SK-N-SH (cell line): Measurements from ENCODE around the gene ASTN2. TPM values are rescaled to one million over a fixed set of nuclear protein-coding genes. Genes with fewer than 3 reads are reported as not detected.

ENCODE experiments used
- CTCF ChIA-PET: fragments of 300-600, 350-600 bp; formaldehyde crosslinking; extraction: SDS; loops from one replicate; lab custom pipeline; 2021; lab: Yijun Ruan, JAX
- POLR2A ChIA-PET: fragments of 350-600 bp; sonication (Branson Sonifier 250); formaldehyde crosslinking; extraction: SDS; loops from one replicate; lab custom pipeline; 2020; ENCODE audit warnings: antibody characterized with exemption, inconsistent platforms; lab: Yijun Ruan, JAX
- DNase-seq: peaks from one replicate; pipeline ENCODE4 v3.0.0; 2012
- H2AFZ ChIP-seq: fragments of 200-600 bp; sonication (generic); 2 replicates; pipeline ENCODE4 v1.8.1; 2016; ENCODE audit warnings: antibody characterized with exemption, mild to moderate bottlenecking, low read depth
- H3F3A ChIP-seq: fragments of 200-600 bp; sonication (generic); replicated peaks from 2 replicates; pipeline ENCODE3; 2016; ENCODE audit warnings: antibody characterized with exemption, mild to moderate bottlenecking; ENCODE audit not compliant: insufficient read depth
- H3K27ac ChIP-seq, 2 experiments: fragments of 200-500 bp in 1 of 2; fragments of 200-600 bp in 1 of 2; sonication (Bioruptor generic) in 1 of 2; sonication (generic), shearing (Covaris generic) in 1 of 2; 2 replicates each; pipeline versions ENCODE4 v1.5.1 to v1.6.1; 2014 to 2016; ENCODE audit warnings: low read depth in 2 of 2, inconsistent platforms in 1 of 2, low read length in 1 of 2, mild to moderate bottlenecking in 1 of 2, mixed read lengths in 1 of 2
- H3K27me3 ChIP-seq: fragments of 200-600 bp; sonication (generic), shearing (Covaris generic); 2 replicates; pipeline ENCODE4 v1.6.1; 2016; ENCODE audit warnings: mixed run types; ENCODE audit not compliant: insufficient read depth
- H3K36me3 ChIP-seq, 2 experiments: fragments of 200-500 bp in 1 of 2; fragments of 200-600 bp in 1 of 2; sonication (Bioruptor generic) in 1 of 2; sonication (generic) in 1 of 2; replicated peaks in 1 of 2; 2 replicates each; pipeline versions ENCODE3 to v1.5.1; 2014 to 2016; ENCODE audit warnings: low read length in 1 of 2, mild to moderate bottlenecking in 1 of 2; ENCODE audit not compliant: insufficient read depth in 2 of 2, control insufficient read depth in 1 of 2
- H3K4me1 ChIP-seq, 2 experiments: fragments of 200-500 bp in 1 of 2; fragments of 200-600 bp in 1 of 2; sonication (Bioruptor generic) in 1 of 2; sonication (generic), shearing (Covaris generic) in 1 of 2; 2 replicates each; pipeline versions ENCODE4 v1.5.1 to v1.6.1; 2014 to 2016; ENCODE audit warnings: low read depth in 1 of 2, low read length in 1 of 2, mixed run types in 1 of 2; ENCODE audit not compliant: insufficient read depth in 2 of 2, control insufficient read depth in 1 of 2
- H3K4me2 ChIP-seq: fragments of 200-600 bp; sonication (generic), shearing (Covaris generic); 2 replicates; pipeline ENCODE4 v1.6.1; 2017; ENCODE audit warnings: mixed run types
- H3K4me3 ChIP-seq, 2 experiments: fragments of 200-500 bp in 1 of 2; fragments of 200-600 bp in 1 of 2; sonication (Bioruptor generic) in 1 of 2; sonication (generic), shearing (Covaris generic) in 1 of 2; 2 replicates each; pipeline versions ENCODE4 v1.5.1 to v1.8.1; 2014 to 2016; ENCODE audit warnings: low read depth in 2 of 2, inconsistent platforms in 1 of 2, low read length in 1 of 2, mild to moderate bottlenecking in 1 of 2, mixed read lengths in 1 of 2, moderate library complexity in 1 of 2
- H3K79me2 ChIP-seq: fragments of 200-600 bp; sonication (generic); 2 replicates; pipeline ENCODE4 v1.8.1; 2017; ENCODE audit warnings: mild to moderate bottlenecking; ENCODE audit not compliant: insufficient read depth
- H3K9ac ChIP-seq: fragments of 200-600 bp; sonication (generic); 2 replicates; pipeline ENCODE4 v1.6.1; 2017; ENCODE audit warnings: mixed run types
- H3K9me2 ChIP-seq: fragments of 200-600 bp; sonication (generic); 2 replicates; pipeline ENCODE4 v1.6.1; 2017; ENCODE audit warnings: mixed run types
- H3K9me3 ChIP-seq: fragments of 200-600 bp; sonication (generic); 2 replicates; pipeline ENCODE4 v1.6.1; 2017; ENCODE audit warnings: mixed run types, mild to moderate bottlenecking, moderate library complexity
- H4K20me1 ChIP-seq: fragments of 200-600 bp; sonication (generic); 2 replicates; pipeline ENCODE4 v1.6.1; 2017; ENCODE audit warnings: mild to moderate bottlenecking, mixed run types; ENCODE audit not compliant: insufficient read depth
- ELF1 ChIP-seq: IDR thresholded peaks from 2 replicates; pipeline ENCODE4 v1.4.0; 2012
- EP300 ChIP-seq, 2 experiments: IDR thresholded peaks; 2 replicates each; pipeline versions ENCODE4 v1.4.0 to v1.6.1; 2012; ENCODE audit warnings: borderline replicate concordance in 1 of 2, low read depth in 1 of 2, low read length in 1 of 2
- EZH2phosphoT487 ChIP-seq: fragments of 200-600 bp; sonication (generic); IDR thresholded peaks from 2 replicates; pipeline ENCODE4 v1.6.1; 2017; ENCODE audit warnings: low read depth, mixed run types, mild to moderate bottlenecking, antibody characterized with exemption, moderate library complexity, borderline replicate concordance
- FOSL2 ChIP-seq: IDR thresholded peaks from 2 replicates; pipeline ENCODE4 v1.4.0; 2012; ENCODE audit warnings: low read depth, mild to moderate bottlenecking, moderate library complexity, borderline replicate concordance
- FOXM1 ChIP-seq: IDR thresholded peaks from 2 replicates; pipeline ENCODE4 v1.4.0; 2012; ENCODE audit warnings: low read depth, mild to moderate bottlenecking
- GABPA ChIP-seq: IDR thresholded peaks from 2 replicates; pipeline ENCODE4 v1.4.0; 2012; ENCODE audit warnings: low read depth, mild to moderate bottlenecking
- JUND ChIP-seq: IDR thresholded peaks from 2 replicates; pipeline ENCODE4 v1.4.0; 2012
- MEF2A ChIP-seq: IDR thresholded peaks from 2 replicates; pipeline ENCODE4 v1.4.0; 2012; ENCODE audit warnings: low read depth, borderline replicate concordance
- MXI1 ChIP-seq: IDR thresholded peaks from 2 replicates; pipeline ENCODE4 v1.6.1; 2012; ENCODE audit warnings: mild to moderate bottlenecking, low read depth, low read length, improper control_type of control experiment
- NFIC ChIP-seq: IDR thresholded peaks from 2 replicates; pipeline ENCODE4 v1.4.0; 2012; ENCODE audit warnings: borderline replicate concordance
- RAD21 ChIP-seq: IDR thresholded peaks from 2 replicates; pipeline ENCODE4 v1.6.1; 2012; ENCODE audit warnings: mild to moderate bottlenecking, low read length
- RCOR1 ChIP-seq: fragments of 150-350 bp; IDR thresholded peaks from 2 replicates; pipeline ENCODE4 v1.6.1; 2017; ENCODE audit warnings: antibody characterized with exemption, low read length
- RXRA ChIP-seq: IDR thresholded peaks from 2 replicates; pipeline ENCODE4 v1.4.0; 2012; ENCODE audit warnings: low read depth, mild to moderate bottlenecking, borderline replicate concordance
- SMC3 ChIP-seq: IDR thresholded peaks from 2 replicates; pipeline ENCODE4 v1.6.1; 2012; ENCODE audit warnings: low read depth, low read length, improper control_type of control experiment
- TAF1 ChIP-seq: IDR thresholded peaks from 2 replicates; pipeline ENCODE4 v1.6.1; 2012; ENCODE audit warnings: low read depth, mild to moderate bottlenecking, low read length, moderate library complexity, borderline replicate concordance
- TCF12 ChIP-seq: IDR thresholded peaks from 2 replicates; pipeline ENCODE4 v1.4.0; 2012
- TEAD4 ChIP-seq: IDR thresholded peaks from 2 replicates; pipeline ENCODE4 v1.4.0; 2012; ENCODE audit warnings: mild to moderate bottlenecking, borderline replicate concordance; ENCODE audit not compliant: insufficient read depth
- YY1 ChIP-seq: IDR thresholded peaks from 2 replicates; pipeline ENCODE4 v1.4.0; 2012; ENCODE audit warnings: low read depth, mild to moderate bottlenecking
- ZBTB33 ChIP-seq: IDR thresholded peaks from 2 replicates; pipeline ENCODE4 v1.4.0; 2012; ENCODE audit warnings: low read depth, borderline replicate concordance
- WGBS: methylation state at CpG from one replicate; pipeline ENCODE4 v1.1.6; 2017; ENCODE audit warnings: low lambda C conversion rate; 5-methylcytosine and 5-hydroxymethylcytosine counted together
- polyA plus RNA-seq, 3 experiments: library from polyadenylated mRNA; depleted of rRNA; stranded (reverse); fragments of >200 nt; gene quantifications; 2 replicates each; pipeline ENCODE4 v1.2.3, GENCODE V29; 2012
- TF ChIP-seq, protein P1 (sequence below): fragments of 150-350 bp; IDR thresholded peaks from 2 replicates; pipeline ENCODE4 v1.6.1; 2016; ENCODE audit warnings: mild to moderate bottlenecking, low read depth, low read length
- TF ChIP-seq, protein P2 (sequence below): IDR thresholded peaks from 2 replicates; pipeline ENCODE4 v1.4.0; 2012; ENCODE audit warnings: low read depth
- TF ChIP-seq, protein P3 (sequence below): fragments of 150-350 bp; IDR thresholded peaks from 2 replicates; pipeline ENCODE4 v1.6.1; 2017; ENCODE audit warnings: antibody characterized with exemption, low read length, low read depth, borderline replicate concordance
- TF ChIP-seq, protein P4 (sequence below): IDR thresholded peaks from 2 replicates; pipeline ENCODE4; 2012

Gene ASTN2
- polyA plus RNA-seq, 1 of the 3 experiments (the other 2 are of a cell fraction): 6.6 TPM

DNA sequence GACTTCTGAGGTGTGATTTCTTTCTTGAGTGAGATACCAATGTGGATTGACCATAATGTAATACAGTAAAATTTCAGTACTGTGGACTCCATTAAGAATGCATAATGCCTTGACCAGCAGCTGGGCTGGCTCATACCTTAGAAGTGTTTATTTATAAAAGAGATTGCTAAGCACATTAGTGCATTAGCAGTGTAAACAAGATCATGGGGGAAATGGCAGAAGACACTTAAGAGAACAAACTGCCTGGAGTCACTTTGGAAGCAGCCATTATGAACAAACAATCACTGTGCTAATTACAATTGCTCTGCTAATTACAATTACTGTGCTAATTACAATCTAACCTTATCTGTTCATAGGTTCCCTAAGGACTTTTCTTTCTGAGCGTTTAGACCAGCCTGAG is 623.5 kb downstream of the ASTN2 start:
- Histone ChIP-seq H3K4me3 (no peak overlapping the region), H3K79me2 (no peaks in the 10 kb centered on the region), H3K9ac (no peak overlapping the region), H3F3A (no peaks in the 10 kb centered on the region), H4K20me1 (no peaks in the 10 kb centered on the region), H2AFZ (no peak overlapping the region), H3K9me3 (no peaks in the 10 kb centered on the region), H3K4me2 (no peak overlapping the region), H3K27ac (no peak overlapping the region), H3K9me2 (no peaks in the 10 kb centered on the region), H3K27me3 (no peaks in the 10 kb centered on the region), H3K4me1 (peaks cover 0 to 8% of the 10 kb centered on the region in 2 experiments; a peak in 2 of 4 replicates), H3K36me3 (no peaks in the 10 kb centered on the region)
- no peak for TF ChIP-seq RAD21
- TF ChIP-seq, protein P1, sequence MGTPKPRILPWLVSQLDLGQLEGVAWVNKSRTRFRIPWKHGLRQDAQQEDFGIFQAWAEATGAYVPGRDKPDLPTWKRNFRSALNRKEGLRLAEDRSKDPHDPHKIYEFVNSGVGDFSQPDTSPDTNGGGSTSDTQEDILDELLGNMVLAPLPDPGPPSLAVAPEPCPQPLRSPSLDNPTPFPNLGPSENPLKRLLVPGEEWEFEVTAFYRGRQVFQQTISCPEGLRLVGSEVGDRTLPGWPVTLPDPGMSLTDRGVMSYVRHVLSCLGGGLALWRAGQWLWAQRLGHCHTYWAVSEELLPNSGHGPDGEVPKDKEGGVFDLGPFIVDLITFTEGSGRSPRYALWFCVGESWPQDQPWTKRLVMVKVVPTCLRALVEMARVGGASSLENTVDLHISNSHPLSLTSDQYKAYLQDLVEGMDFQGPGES: no peak
- no peak for TF ChIP-seq TCF12
- TF ChIP-seq GABPA: no peak
- TF ChIP-seq SMC3: no peak
- TF ChIP-seq TEAD4: no peak
- no peak for TF ChIP-seq TAF1
- no peak for TF ChIP-seq RXRA
- TF ChIP-seq NFIC: no peak
- TF ChIP-seq EP300 (IDR thresholded peaks at IDR 0.05; ENCODE audit: borderline replicate concordance in 1 of 2, low read depth in 1 of 2, low read length in 1 of 2): no peak
- no peak for TF ChIP-seq YY1
- TF ChIP-seq FOXM1: no peak
- CTCF ChIA-PET: no interaction called here
- WGBS: 30% methylated on average over 1 of the region's 1 CpG
- DNase-seq: no peak
- POLR2A ChIA-PET: no interaction called here

DNA sequence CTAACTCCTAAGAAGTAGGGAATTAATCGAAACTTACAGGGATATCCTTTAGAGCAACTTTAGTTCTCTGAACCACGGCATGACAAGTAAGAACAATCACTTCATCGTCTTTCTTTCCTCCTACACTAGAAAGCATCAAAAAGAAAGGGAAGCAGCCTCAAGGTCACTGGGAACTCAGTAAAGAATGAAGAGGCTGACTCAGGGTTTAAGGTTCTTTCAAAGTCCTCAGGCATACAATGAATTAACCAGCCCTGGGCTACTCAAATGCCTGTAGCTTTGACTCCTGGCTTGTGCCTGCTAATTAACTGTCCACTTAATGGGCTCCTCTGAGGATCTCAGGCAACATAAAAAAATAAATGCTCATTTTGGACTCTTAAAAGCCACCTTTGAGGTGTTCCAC is 625.8 kb downstream of the ASTN2 start:
- Histone ChIP-seq H3K27ac (no peak overlapping the region), H3F3A (no peaks in the 10 kb centered on the region), H3K4me3 (no peak overlapping the region), H2AFZ (no peak overlapping the region), H3K9ac (no peak overlapping the region), H3K9me2 (no peaks in the 10 kb centered on the region), H3K36me3 (no peaks in the 10 kb centered on the region)
- WGBS: 20% methylated on average over 3 of the region's 3 CpGs
- no peak for DNase-seq
- POLR2A ChIA-PET: no interaction called here
- TF ChIP-seq EZH2phosphoT487 (no peak), MEF2A (no peak), TEAD4 (no peak), FOSL2 (no peak), ZBTB33 (no peak), RCOR1 (no peak), YY1 (no peak), RXRA (no peak), RAD21 (no peak), JUND (no peak), ELF1 (no peak), MXI1 (no peak), NFIC (no peak)
- TF ChIP-seq, protein P2, sequence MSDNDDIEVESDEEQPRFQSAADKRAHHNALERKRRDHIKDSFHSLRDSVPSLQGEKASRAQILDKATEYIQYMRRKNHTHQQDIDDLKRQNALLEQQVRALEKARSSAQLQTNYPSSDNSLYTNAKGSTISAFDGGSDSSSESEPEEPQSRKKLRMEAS: no peak
- TF ChIP-seq, protein P3, sequence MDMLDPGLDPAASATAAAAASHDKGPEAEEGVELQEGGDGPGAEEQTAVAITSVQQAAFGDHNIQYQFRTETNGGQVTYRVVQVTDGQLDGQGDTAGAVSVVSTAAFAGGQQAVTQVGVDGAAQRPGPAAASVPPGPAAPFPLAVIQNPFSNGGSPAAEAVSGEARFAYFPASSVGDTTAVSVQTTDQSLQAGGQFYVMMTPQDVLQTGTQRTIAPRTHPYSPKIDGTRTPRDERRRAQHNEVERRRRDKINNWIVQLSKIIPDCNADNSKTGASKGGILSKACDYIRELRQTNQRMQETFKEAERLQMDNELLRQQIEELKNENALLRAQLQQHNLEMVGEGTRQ: no peak
- TF ChIP-seq, protein P1: no peak
- TF ChIP-seq, protein P4, sequence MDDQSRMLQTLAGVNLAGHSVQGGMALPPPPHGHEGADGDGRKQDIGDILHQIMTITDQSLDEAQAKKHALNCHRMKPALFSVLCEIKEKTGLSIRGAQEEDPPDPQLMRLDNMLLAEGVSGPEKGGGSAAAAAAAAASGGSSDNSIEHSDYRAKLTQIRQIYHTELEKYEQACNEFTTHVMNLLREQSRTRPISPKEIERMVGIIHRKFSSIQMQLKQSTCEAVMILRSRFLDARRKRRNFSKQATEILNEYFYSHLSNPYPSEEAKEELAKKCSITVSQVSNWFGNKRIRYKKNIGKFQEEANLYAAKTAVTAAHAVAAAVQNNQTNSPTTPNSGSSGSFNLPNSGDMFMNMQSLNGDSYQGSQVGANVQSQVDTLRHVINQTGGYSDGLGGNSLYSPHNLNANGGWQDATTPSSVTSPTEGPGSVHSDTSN: no peak
- TF ChIP-seq, all 33 proteins: peak for 0
- H3K27me3 ChIP-seq: no peaks in the 10 kb centered on the region
- H3K4me2 ChIP-seq: no peak overlapping the region
- peaks cover 0 to 3% of the 10 kb centered on the region in 2 experiments; a peak in 2 of 4 replicates for H3K4me1 ChIP-seq
- CTCF ChIA-PET: interaction anchor here (1.2 to 1.4 kb wide), 2 partner anchors 11 to 52 kb away, joined by 3 read pairs; no protein-coding TSS in a partner anchor
- no peaks in the 10 kb centered on the region for H4K20me1 ChIP-seq
- H3K79me2 ChIP-seq: no peaks in the 10 kb centered on the region
- no peaks in the 10 kb centered on the region for H3K9me3 ChIP-seq
